HCT116 (cell line): ENCODE results near the gene SEMA5A. TPM values are rescaled to one million over a fixed set of nuclear protein-coding genes. Genes with fewer than 3 reads are reported as not detected.

Experiments
- ATAC-seq: fragments of 200-7000 bp; cut with Tn5 transposase; 2 replicates; pipeline ENCODE4 v1.9.1; 2020; ENCODE audit warnings: mild to moderate bottlenecking, moderate library complexity
- BruUV-seq: library from RNA; stranded (reverse); fragments of 400-500 nt; replicated peaks from 2 replicates; lab custom pipeline; 2021; lab: Mats Ljungman, UMichigan
- CTCF ChIA-PET: fragments of 300-600 bp; sonication (Branson Sonifier 250); formaldehyde crosslinking; loops from one replicate; lab custom pipeline; 2021; ENCODE audit warnings: antibody characterized with exemption; lab: Charles Lee
- POLR2A ChIA-PET: fragments of 300-600, 350-600 bp; sonication (Branson Sonifier 250); formaldehyde crosslinking; loops from one replicate; lab custom pipeline; 2021; ENCODE audit warnings: antibody characterized with exemption; lab: Charles Lee
- RAD21 ChIA-PET, 2 experiments: fragments of 300-600 bp; sonication (Branson Sonifier 250); formaldehyde crosslinking; loops; one replicate each; lab custom pipeline; 2023; ENCODE audit warnings: low total read pairs in 2 of 2; ENCODE audit not compliant: uncharacterized antibody in 2 of 2, unreplicated experiment in 2 of 2, low non-redundant PET in 1 of 2; lab: Charles Lee
- DNase-seq: peaks from one replicate; pipeline ENCODE4 v3.0.0-alpha.2; 2010; ENCODE audit warnings: low read depth, low spot score
- H2AFZ ChIP-seq: fragments of 200-600 bp; shearing (Covaris generic), sonication (generic); 2 replicates; pipeline ENCODE4 v1.6.1; 2017; ENCODE audit warnings: low read depth, mixed run types, mixed read lengths, antibody characterized with exemption, low read length; ENCODE audit not compliant: poor library complexity, severe bottlenecking
- H3K27ac ChIP-seq: 2 replicates; pipeline ENCODE4 v1.5.1; 2012; ENCODE audit warnings: low read depth, low read length
- H3K27me3 ChIP-seq: fragments of 200-600 bp; sonication (generic); 2 replicates; pipeline ENCODE4 v1.6.1; 2016; ENCODE audit warnings: mixed run types, low read length, mixed read lengths; ENCODE audit not compliant: insufficient read depth
- H3K36me3 ChIP-seq, 2 experiments: fragments of 200-500 bp in 1 of 2; fragments of 200-600 bp in 1 of 2; sonication (Bioruptor generic) in 1 of 2; sonication (generic) in 1 of 2; 2 replicates each; pipeline versions ENCODE4 v1.5.1 to v1.6.1; 2014 to 2016; ENCODE audit warnings: low read length in 2 of 2, inconsistent platforms in 1 of 2, mixed read lengths in 1 of 2, mixed run types in 1 of 2; ENCODE audit not compliant: insufficient read depth in 2 of 2, control insufficient read depth in 1 of 2
- H3K4me1 ChIP-seq, 2 experiments: fragments of 200-600 bp in 1 of 2; sonication (generic) in 1 of 2; 2 replicates each; pipeline versions ENCODE4 v1.5.1 to v1.6.1; 2012 to 2017; ENCODE audit warnings: low read length in 2 of 2, inconsistent platforms in 1 of 2, mild to moderate bottlenecking in 1 of 2, mixed read lengths in 1 of 2, mixed run types in 1 of 2, moderate library complexity in 1 of 2; ENCODE audit not compliant: insufficient read depth in 2 of 2, control insufficient read depth in 1 of 2
- H3K4me2 ChIP-seq: fragments of 200-600 bp; sonication (generic); 2 replicates; pipeline ENCODE4 v1.6.1; 2017; ENCODE audit warnings: mixed run types, low read length, mixed read lengths
- H3K4me3 ChIP-seq, 2 experiments: fragments of 200-600 bp in 1 of 2; sonication (generic) in 1 of 2; replicated peaks in 1 of 2; 2 replicates each; pipeline ENCODE4 v1.5.1; 2011 to 2016; ENCODE audit warnings: low read length in 2 of 2, control low read depth in 1 of 2, low read depth in 1 of 2, mild to moderate bottlenecking in 1 of 2, mixed read lengths in 1 of 2, mixed run types in 1 of 2
- H3K79me2 ChIP-seq: fragments of 200-600 bp; sonication (generic); 2 replicates; pipeline ENCODE4 v1.6.1; 2017; ENCODE audit warnings: mild to moderate bottlenecking, mixed run types, low read length, moderate library complexity, mixed read lengths; ENCODE audit not compliant: insufficient read depth
- H3K9ac ChIP-seq: fragments of 200-600 bp; sonication (generic); 2 replicates; pipeline ENCODE4 v1.6.1; 2016; ENCODE audit warnings: low read length, mixed read lengths
- H3K9me2 ChIP-seq: fragments of 200-600 bp; sonication (generic), shearing (Covaris generic); 2 replicates; pipeline ENCODE4 v1.6.1; 2017; ENCODE audit warnings: mixed run types, mild to moderate bottlenecking, moderate library complexity; ENCODE audit not compliant: insufficient read depth
- H3K9me3 ChIP-seq, 2 experiments: fragments of 200-500 bp in 1 of 2; fragments of 200-600 bp in 1 of 2; sonication (Bioruptor generic) in 1 of 2; sonication (generic) in 1 of 2; 2 replicates each; pipeline ENCODE4 v1.6.1; 2014 to 2017; ENCODE audit warnings: low read length in 2 of 2, mixed read lengths in 2 of 2, inconsistent platforms in 1 of 2, low read depth in 1 of 2, mild to moderate bottlenecking in 1 of 2, mixed run types in 1 of 2, moderate library complexity in 1 of 2; ENCODE audit not compliant: control insufficient read depth in 1 of 2, insufficient read depth in 1 of 2
- H4K20me1 ChIP-seq: fragments of 200-600 bp; sonication (generic), shearing (Covaris generic); 2 replicates; pipeline ENCODE4 v1.6.1; 2017; ENCODE audit warnings: mixed run types, mild to moderate bottlenecking, moderate library complexity; ENCODE audit not compliant: insufficient read depth
- ATF3 ChIP-seq: IDR thresholded peaks from 2 replicates; pipeline ENCODE4 v1.6.1; 2012
- FOSL1 ChIP-seq: IDR thresholded peaks from 2 replicates; pipeline ENCODE4 v1.6.1; 2012; ENCODE audit warnings: low read depth
- JUND ChIP-seq: IDR thresholded peaks from 2 replicates; pipeline ENCODE4 v1.6.1; 2012
- POLR2A ChIP-seq: IDR thresholded peaks from 2 replicates; pipeline ENCODE4 v1.7.0; 2011; ENCODE audit warnings: borderline replicate concordance; ENCODE audit not compliant: insufficient read depth, insufficient read length; ENCODE audit errors: extremely low read depth
- RAD21 ChIP-seq: IDR thresholded peaks from 2 replicates; pipeline ENCODE4 v1.6.1; 2012; ENCODE audit warnings: low read depth, mild to moderate bottlenecking
- SP1 ChIP-seq: IDR thresholded peaks from 2 replicates; pipeline ENCODE4 v1.6.1; 2012; ENCODE audit warnings: low read depth
- SRF ChIP-seq: IDR thresholded peaks from 2 replicates; pipeline ENCODE4 v1.6.1; 2012; ENCODE audit warnings: low read depth
- TCF7L2 ChIP-seq: IDR thresholded peaks from 2 replicates; pipeline ENCODE4 v1.7.0; 2011; ENCODE audit warnings: borderline replicate concordance, inconsistent platforms; ENCODE audit not compliant: insufficient read depth, insufficient read length; ENCODE audit errors: extremely low read depth
- YY1 ChIP-seq: IDR thresholded peaks from 2 replicates; pipeline ENCODE4 v1.6.1; 2011; ENCODE audit warnings: low read length, low read depth, moderate library complexity, mild to moderate bottlenecking; ENCODE audit not compliant: insufficient replicate concordance; ENCODE audit errors: extremely low read depth
- ZBTB33 ChIP-seq: IDR thresholded peaks from 2 replicates; pipeline ENCODE4 v1.6.1; 2011; ENCODE audit warnings: mild to moderate bottlenecking, low read length, moderate library complexity; ENCODE audit not compliant: insufficient replicate concordance; ENCODE audit errors: extremely low read depth
- intact Hi-C: fragments of 100-400 bp; cut with micrococcal nuclease; formaldehyde crosslinking; loops from 2 replicates; pipeline ENCODE4 v1.10.0; 2022
- total RNA-seq: library from RNA; stranded (reverse); gene quantifications from one replicate; pipeline ENCODE4 v1.2.1, GENCODE V29; 2021; ENCODE audit not compliant: unreplicated experiment

The SEMA5A gene
- total RNA-seq, 1 experiment from 2014 or later, result 0.02 TPM

- Histone ChIP-seq H3K79me2 (no peaks in the 10 kb centered on the region), H3K9me2 (no peaks in the 10 kb centered on the region), H3K9ac (no peak overlapping the region), H4K20me1 (no peaks in the 10 kb centered on the region), H3K4me3 (no peak overlapping the region), H3K4me2 (no peak overlapping the region), H3K27ac (no peak overlapping the region), H2AFZ (no peak overlapping the region), H3K36me3 (no peaks in the 10 kb centered on the region), H3K4me1 (no peaks in the 10 kb centered on the region), H3K27me3 (no peaks in the 10 kb centered on the region), H3K9me3 (peaks cover 0 to 3% of the 10 kb centered on the region in 2 experiments; a peak in 2 of 4 replicates)
- no TSS peak for BruUV-seq
- ChIA-PET RAD21 (no interaction called here), POLR2A (no interaction called here), CTCF (no interaction called here)
- no peak for DNase-seq
- no peak for ATAC-seq
- TF ChIP-seq POLR2A (no peak), TCF7L2 (no peak), FOSL1 (no peak), ATF3 (no peak), RAD21 (no peak), ZBTB33 (no peak), SRF (no peak), SP1 (no peak), JUND (no peak), YY1 (no peak)
- intact Hi-C loops, result no loop called here
Observed at GRCh38 chr5:9572246-9572645, 26.4 kb upstream of the SEMA5A start.
